T47D (cell line): Measurements from ENCODE around the gene ZFHX3.
A peak's percentile ranks its signal among the peaks of the same experiment; 100 is the strongest.

Source experiments
- DNase-seq, 2 experiments: peaks; one replicate each; pipeline versions ENCODE4 v3.0.0 to v3.0.0-alpha.2; 2011 to 2012; ENCODE audit warnings: low read depth in 1 of 2, low spot score in 1 of 2
- JUND ChIP-seq: IDR thresholded peaks from 2 replicates; pipeline ENCODE4 v1.6.1; 2012; ENCODE audit warnings: low read depth
- in situ Hi-C: cut with HindIII; loops from 2 replicates; pipeline ENCODE4 v1.10.0; 2016; ENCODE audit warnings: low sequenced_read_pairs, low pct_unique_long_range_greater_than_20kb

Gene ZFHX3

DNA sequence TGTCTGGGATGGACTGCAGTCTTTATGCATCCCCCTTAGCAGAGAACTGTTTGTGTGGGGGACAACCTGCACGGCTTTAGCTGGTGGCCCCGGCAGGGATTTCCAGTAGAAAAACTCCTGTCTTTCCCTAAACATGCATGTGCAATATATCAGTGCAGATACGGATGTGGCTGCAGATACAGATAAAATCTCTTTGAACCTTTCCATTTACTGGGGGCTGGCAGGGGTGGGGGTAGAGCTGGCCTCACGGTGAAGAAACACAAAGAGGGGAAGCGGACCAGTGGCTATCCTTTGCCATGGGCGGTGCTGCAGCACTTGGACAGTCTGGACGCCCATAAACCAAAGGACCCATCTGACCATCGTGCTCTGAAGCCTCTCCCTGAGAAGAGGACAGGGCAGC is 201.3 kb downstream of the ZFHX3 start:
- in situ Hi-C loops: no loop called here
- no peak for TF ChIP-seq JUND
- no peak for DNase-seq

- in situ Hi-C loops: no loop called here
- no peak for TF ChIP-seq JUND
- DNase-seq: no peak
These were observed 202.5 kb downstream of the ZFHX3 start for GRCh38 chr16:72845322-72846020.

- TF ChIP-seq JUND: no peak
- in situ Hi-C loops: no loop called here
- DNase-seq: no peak
These were observed 203.6 kb downstream of the ZFHX3 start for GRCh38 chr16:72844225-72844920.

DNA sequence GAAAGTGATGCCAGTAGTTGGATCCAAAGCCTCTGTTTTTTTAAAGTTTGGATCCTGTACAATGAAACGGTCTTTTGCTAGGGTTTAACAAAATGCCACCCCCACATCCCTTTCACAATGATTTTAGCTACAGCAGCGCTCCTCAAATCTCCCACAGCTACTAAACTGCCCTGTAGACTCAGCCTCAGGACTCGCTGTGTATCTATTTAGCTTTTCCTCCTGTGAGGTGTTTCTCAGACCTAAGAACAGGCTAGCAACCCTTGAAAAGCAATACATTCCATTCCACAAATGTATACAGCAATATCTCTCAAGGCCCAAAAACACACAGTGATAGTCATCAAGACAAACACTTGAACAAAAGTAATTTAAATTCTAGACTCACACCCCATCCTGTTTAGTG is 206.4 kb downstream of the ZFHX3 start:
- in situ Hi-C loops: no loop called here

DNA sequence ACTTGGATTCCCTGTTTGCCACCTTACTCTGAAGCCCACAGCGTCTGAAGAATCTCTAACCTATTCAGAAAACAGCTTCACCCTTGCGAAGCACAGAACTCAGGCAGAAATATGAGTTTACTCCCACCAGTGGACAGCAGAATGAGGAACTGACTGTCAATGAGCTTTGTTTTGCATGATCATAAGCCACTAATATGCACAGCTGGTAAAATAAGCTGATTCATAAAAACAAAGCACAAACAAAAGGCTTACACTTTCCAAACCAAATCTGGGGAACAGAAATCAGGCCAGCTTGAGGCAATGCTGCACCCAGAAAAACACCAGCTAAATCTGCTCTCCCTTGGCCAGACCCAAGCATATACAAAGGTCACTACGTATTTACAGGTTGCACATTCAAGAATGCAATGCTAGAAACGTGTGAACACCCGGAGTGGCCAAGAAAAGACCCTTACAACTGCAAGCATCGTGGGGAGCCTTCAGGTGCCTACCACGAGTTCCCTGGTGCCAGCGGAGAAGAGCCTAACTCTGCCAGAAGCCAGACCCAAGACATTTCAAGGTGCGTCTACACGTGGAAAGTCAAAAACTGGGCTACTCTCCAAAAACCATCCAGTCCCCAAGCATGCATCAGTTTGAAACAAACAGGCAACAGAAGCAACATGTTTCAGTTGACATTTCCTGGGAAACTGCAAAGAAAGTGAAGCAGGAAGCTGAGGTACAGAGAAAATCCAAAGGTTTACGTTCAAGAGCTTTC is 207.1 kb downstream of the ZFHX3 start:
- TF ChIP-seq JUND: no peak
- in situ Hi-C loops: no loop called here
- no peak for DNase-seq

More for the DNA sequence above, 206.4 kb downstream of the ZFHX3 start:
- TF ChIP-seq JUND: no peak
- peak; percentile 47 to 85 for DNase-seq

DNA sequence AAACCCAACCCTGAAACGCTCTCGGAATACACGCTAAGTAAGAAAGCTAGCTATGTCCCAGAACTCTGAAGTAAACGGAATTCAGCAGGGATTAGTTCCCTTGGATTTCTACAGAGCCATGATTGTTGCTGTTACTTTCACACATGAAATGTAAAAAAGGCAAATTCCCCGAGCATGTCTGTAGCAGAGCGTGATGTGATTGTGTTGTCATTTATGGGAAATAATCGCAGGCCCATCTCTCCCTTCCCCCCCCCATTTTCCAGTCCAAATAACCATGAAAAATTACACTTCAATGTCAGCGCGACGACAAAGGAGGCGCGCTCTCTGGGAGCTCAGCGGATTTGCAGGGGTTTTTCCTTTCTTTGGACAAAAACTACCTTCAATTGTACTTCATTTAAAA is 209.0 kb downstream of the ZFHX3 start:
- in situ Hi-C loops: no loop called here
- DNase-seq: no peak
- TF ChIP-seq JUND: no peak

GRCh38 chr16:72838586-72838910 is 209.4 kb downstream of the ZFHX3 start:
- DNase-seq: no peak
- in situ Hi-C loops: no loop called here
- no peak for TF ChIP-seq JUND

GRCh38 chr16:72837846-72838585 is 209.9 kb downstream of the ZFHX3 start:
- TF ChIP-seq JUND: no peak
- in situ Hi-C loops: no loop called here
- DNase-seq: peak in 1 of 2 experiments; percentile 10

- no peak for TF ChIP-seq JUND
- in situ Hi-C loops: no loop called here
- peak in 1 of 2 experiments; percentile 15 for DNase-seq
These were observed 210.9 kb downstream of the ZFHX3 start for GRCh38 chr16:72836985-72837384.

DNA sequence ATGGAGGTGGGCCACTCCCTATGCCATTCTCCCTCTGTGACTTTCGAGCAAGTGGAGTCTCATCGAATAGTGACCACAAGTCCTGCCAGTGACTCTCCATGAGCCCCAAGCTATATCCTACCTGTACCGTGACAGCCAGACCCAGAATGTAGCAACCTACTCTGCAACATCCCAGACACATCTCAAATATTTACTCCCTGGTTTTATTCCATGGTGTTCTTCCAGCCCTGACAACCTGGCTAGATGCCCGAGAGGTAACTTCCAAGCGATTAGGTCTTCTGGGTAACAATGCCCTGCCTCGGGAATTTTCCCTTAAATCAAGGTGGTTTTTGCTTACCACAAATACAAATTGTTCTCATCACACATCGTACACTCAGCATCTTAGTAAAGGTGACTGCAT is 211.7 kb downstream of the ZFHX3 start:
- TF ChIP-seq JUND: no peak
- in situ Hi-C loops: no loop called here
- peak in 1 of 2 experiments; percentile 60 for DNase-seq

- no peak for DNase-seq
- no peak for TF ChIP-seq JUND
- in situ Hi-C loops: no loop called here
These were observed 212.8 kb downstream of the ZFHX3 start for GRCh38 chr16:72835086-72835485.

- TF ChIP-seq JUND: no peak
- DNase-seq: no peak
- in situ Hi-C loops: no loop called here
These were observed 213.4 kb downstream of the ZFHX3 start for GRCh38 chr16:72834499-72834898.
